Astrocyte (in vitro differentiated cells and primary cell): Measurements from ENCODE around the gene CYP4F22.

Source experiments
- CTCF ChIP-seq: IDR thresholded peaks from 2 replicates; pipeline ENCODE4 v1.5.1; 2011; ENCODE audit warnings: low read depth, mild to moderate bottlenecking, inconsistent platforms, low read length, moderate library complexity; ENCODE audit not compliant: insufficient read depth
- EZH2 ChIP-seq: IDR thresholded peaks from 2 replicates; pipeline ENCODE4 v1.6.1; 2012; ENCODE audit warnings: mild to moderate bottlenecking, low read length, inconsistent platforms; ENCODE audit not compliant: insufficient read depth

- no peak for TF ChIP-seq CTCF
- TF ChIP-seq EZH2, result no peak
Measured at GRCh38 chr19:15495151-15495550, 13.2 kb upstream of the CYP4F22 start.
